NOMO-1 (cell line): Measurements from ENCODE around the gene MS4A10.
"Not testable (repeated sequence)": the region's sequence is repeated elsewhere in the genome, so short reads cannot be mapped to it uniquely, and the experiment has no call there.

Experiments
- DNase-seq, 2 experiments: peaks; one replicate each; lab custom pipeline; 2025; ENCODE audit not compliant: unreplicated experiment in 2 of 2; lab: John Stamatoyannopoulos, UW

The MS4A10 gene

GRCh38 chr11:60785136-60785535, at the start of gene MS4A10:
Gene MS4A10, plus strand, starts transcription at chr11:60785333. Its CDS starts 5,003 bp downstream, at chr11:60790336.
- DNase-seq, result no peak

GRCh38 chr11:60739114-60739513, 46.0 kb upstream of the MS4A10 start:
- no peak for DNase-seq

GRCh38 chr11:60740573-60740972, 44.6 kb upstream of the MS4A10 start:
- no peak for DNase-seq

- DNase-seq, result no peak
Observed at GRCh38 chr11:60741421-60741820, 43.7 kb upstream of the MS4A10 start.

GRCh38 chr11:60743058-60743457, 42.1 kb upstream of the MS4A10 start:
- no peak for DNase-seq

- DNase-seq, result no peak
Observed at GRCh38 chr11:60744114-60744513, 41.0 kb upstream of the MS4A10 start.

GRCh38 chr11:60747359-60747873, 37.7 kb upstream of the MS4A10 start:
- no peak for DNase-seq

- no peak for DNase-seq
Observed at GRCh38 chr11:60748225-60748624, 36.9 kb upstream of the MS4A10 start.

- no peak for DNase-seq
Observed at GRCh38 chr11:60748821-60749220, 36.3 kb upstream of the MS4A10 start.

GRCh38 chr11:60750911-60751310, 34.2 kb upstream of the MS4A10 start:
- DNase-seq, result no peak

GRCh38 chr11:60753309-60753708, 31.8 kb upstream of the MS4A10 start:
- DNase-seq, result no peak

- DNase-seq, result no peak
Observed at GRCh38 chr11:60754887-60755286, 30.2 kb upstream of the MS4A10 start.

GRCh38 chr11:60756307-60757032, 28.7 kb upstream of the MS4A10 start, which contains the start of gene MS4A15:
Gene MS4A15, plus strand, starts transcription at chr11:60756867. Its CDS starts 6,867 bp downstream, at chr11:60763734.
- peak in 1 of 2 experiments; percentile 6 for DNase-seq

- no peak for DNase-seq
Observed at GRCh38 chr11:60757231-60757800, 27.8 kb upstream of the MS4A10 start.

GRCh38 chr11:60758671-60759070, 26.5 kb upstream of the MS4A10 start:
- DNase-seq, result not testable (repeated sequence)

GRCh38 chr11:60759438-60760225, 25.5 kb upstream of the MS4A10 start:
- DNase-seq, result peak in 1 of 2 experiments; percentile 53

GRCh38 chr11:60761436-60762190, 23.5 kb upstream of the MS4A10 start:
- DNase-seq, result peak in 1 of 2 experiments; percentile 33

- DNase-seq, result no peak
Observed at GRCh38 chr11:60762851-60763691, 22.1 kb upstream of the MS4A10 start.

- no peak for DNase-seq
Observed at GRCh38 chr11:60763692-60764369, 21.3 kb upstream of the MS4A10 start.
